ENCODE results near the gene NR6A1.

Gene NR6A1

DNA sequence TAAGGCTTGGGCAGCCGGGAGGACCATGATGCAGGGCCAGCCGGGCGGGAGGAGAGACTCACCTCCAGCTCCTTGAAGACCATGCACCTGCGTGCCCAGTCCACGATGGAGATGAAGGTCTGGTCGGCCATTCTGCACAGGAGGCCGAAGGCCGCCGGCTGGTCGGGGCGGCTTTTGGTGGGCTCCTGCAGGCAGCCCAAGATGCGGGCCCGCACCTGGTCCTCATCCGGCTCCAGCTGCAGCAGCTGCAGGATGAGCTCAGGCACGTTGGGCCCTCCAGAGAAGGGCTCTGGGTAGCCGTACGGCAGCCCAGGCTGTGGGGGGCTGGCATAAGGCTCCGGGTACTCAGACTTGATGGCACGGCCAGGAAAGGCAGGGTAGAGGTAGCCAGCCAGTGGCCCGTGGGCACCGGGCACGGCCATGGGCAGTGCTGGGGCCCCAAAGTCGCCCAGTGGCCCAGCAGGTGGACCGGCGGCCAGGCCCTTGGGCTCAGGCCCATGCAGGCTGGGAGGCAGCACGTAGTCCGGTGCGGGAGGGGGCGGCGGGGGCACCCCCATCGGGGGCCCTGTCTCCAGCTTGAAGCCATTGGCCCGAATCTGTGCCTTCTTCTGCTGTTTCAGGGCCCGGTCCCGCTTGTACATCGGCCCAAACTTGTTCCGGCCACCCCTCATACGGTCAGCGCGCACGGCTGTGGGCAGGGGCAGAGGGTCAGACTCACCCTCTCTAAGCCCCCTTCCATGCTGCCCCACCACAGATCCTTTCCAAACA is 270.9 kb downstream of the NR6A1 start:
- DNase-seq = no peak

- DNase-seq = no peak
Measured at GRCh38 chr9:124499216-124499615, 271.9 kb downstream of the NR6A1 start.

GRCh38 chr9:124498499-124499146 is 272.5 kb downstream of the NR6A1 start:
- no peak for DNase-seq

DNA sequence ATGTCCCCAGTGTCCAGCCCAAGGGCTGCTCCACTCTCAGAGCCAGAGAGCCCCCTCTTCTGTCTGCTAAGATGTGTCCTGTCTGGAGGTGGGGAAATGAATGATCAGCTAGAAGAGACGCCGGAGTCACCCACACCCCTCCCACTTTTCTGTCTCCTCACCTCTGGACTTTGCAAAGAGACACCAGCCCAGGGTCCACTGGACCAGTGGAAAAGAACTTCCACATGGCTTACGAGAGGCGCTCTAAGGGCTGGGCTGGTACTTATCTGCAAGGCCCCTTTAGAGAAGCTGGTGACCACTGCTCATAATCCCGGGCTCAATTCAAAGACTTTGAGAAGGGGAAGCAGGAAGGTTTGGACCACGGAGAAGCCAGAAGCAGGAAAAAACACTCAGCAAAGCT is 273.1 kb downstream of the NR6A1 start:
- DNase-seq = peak; percentile 14

DNA sequence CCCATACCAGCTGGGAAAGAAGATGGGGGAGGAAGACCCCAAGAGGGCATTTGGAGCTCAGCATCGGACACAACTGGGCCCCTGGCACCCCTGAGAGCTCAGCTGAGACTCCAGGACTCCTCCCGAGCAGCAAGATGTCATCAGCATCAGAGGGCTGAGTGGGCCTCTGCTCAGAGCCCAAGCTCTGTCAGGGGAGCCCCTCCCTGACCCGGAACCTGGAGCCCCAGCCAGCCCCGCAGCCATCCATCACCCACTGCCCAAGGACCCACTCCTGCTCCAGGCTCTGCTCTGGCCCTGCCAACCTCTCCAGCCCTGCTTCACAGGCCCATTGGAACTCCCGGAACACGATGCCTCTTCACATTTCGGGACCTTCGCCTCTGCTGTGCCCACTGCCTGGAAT is 273.7 kb downstream of the NR6A1 start:
- DNase-seq = no peak

DNA sequence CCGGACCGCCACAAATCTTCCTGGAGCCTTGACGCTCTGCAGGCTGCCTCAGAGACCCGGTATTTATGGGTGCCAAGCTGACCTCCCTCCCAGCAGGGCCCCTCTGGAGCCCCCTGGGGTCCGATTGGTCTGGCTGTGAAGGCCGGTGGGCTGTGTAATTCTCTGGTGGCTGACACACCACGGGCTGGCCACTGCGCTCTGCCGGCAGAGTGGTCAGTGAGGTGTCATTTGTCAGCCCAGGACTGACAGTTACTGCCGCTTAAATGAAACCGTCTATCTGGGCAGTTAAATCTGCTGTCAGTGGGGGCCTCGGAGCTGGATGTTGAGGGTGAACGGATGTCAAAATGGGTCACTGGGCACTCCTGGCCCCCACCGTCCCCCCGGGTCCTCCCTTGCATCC is 274.6 kb downstream of the NR6A1 start:
- DNase-seq = no peak

GRCh38 chr9:124496075-124496449 is 275.0 kb downstream of the NR6A1 start:
- DNase-seq = peak; percentile 11

DNA sequence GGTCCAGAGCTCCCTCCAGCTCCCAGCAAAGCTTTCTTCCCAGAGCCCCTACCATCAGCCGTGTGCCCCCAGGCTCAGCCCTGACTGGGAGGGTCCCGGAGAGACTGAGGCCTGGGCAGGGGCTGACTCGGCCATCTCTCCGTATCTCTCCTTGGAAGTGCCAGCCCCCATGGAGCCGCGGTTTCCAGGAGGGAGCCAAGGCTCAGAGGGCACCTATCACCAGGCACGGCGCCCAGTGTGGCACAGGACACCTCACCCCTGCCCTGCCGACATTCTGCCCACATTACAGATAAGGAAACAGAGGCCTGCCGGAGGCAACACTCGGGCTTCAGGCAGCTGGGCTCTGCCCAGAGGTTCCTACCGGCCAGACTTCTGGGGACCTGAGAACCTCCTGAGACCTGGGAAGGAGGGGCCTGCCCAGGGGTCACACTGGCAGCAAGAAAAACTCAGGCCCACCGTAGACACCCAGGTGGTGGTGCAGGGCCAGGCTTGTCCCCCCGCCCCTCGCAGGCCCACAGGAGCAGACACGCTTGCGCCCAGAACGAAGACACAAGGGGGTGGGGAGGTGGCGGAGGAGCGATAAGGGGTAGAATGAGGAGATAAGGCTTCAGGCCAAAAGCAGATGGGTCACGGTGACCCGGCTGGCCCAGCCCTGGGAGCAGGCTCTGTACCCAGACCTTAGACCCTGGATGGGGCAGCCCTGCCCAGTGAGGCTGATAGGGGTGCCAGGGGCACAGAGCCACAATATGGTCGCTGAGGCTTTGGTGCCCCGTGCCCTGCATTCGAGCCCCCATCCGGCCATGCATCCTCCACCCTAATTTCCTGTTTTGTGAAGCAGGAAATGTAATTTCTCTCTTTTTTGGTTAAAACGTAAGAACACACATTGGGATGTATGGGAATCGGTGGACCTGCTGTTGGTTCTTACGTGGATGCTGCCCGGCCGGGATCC is 275.7 kb downstream of the NR6A1 start:
- DNase-seq = peak; percentile 50

GRCh38 chr9:124493794-124494479 is 277.2 kb downstream of the NR6A1 start:
- DNase-seq = no peak

DNA sequence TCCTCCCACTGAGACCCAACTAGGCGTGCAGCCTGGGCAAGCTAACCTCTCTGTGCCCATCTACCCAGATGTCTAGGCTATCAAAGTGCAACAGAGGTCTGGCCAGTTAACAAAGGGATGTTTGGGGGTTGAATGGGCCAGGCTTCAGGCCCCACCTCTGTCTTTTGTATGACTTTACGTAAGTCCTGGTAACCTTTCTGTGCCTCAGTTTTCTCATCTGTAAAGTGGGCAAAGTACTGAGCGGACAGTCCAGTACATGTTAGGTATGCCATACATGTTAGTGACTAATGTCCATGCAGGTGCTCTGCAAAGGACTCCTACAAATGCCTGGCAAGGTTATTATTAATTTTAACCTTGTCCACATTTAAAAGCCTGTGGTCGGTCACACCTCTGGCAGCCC is 277.9 kb downstream of the NR6A1 start:
- DNase-seq = no peak

- no peak for DNase-seq
Measured at GRCh38 chr9:124492818-124493217, 278.3 kb downstream of the NR6A1 start.

- DNase-seq = no peak
Measured at GRCh38 chr9:124491049-124491975, 279.8 kb downstream of the NR6A1 start.

- DNase-seq = no peak
Measured at GRCh38 chr9:124490004-124490403, 281.1 kb downstream of the NR6A1 start.

DNA sequence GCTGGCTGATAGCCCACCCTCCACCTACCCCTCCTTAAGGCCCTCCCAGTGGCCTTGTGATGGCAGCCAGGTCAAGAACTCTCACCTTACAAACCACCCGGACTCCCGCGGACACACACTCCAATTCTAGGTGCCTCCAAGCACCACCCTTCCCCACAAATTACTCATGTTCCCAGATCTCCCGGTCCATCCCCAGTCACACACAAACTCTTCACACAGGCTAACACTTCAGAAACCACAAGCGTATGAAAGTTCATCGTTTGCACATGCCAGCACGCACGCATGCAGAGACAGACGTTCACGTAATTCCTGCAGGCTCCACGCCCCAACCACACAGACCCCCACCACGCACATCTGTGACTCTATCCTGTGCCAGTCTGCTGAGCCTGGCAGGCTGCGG is 281.9 kb downstream of the NR6A1 start:
- no peak for DNase-seq

- DNase-seq = no peak
Measured at GRCh38 chr9:124488641-124489210, 282.4 kb downstream of the NR6A1 start.

GRCh38 chr9:124487260-124488182 is 283.6 kb downstream of the NR6A1 start:
- no peak for DNase-seq

DNA sequence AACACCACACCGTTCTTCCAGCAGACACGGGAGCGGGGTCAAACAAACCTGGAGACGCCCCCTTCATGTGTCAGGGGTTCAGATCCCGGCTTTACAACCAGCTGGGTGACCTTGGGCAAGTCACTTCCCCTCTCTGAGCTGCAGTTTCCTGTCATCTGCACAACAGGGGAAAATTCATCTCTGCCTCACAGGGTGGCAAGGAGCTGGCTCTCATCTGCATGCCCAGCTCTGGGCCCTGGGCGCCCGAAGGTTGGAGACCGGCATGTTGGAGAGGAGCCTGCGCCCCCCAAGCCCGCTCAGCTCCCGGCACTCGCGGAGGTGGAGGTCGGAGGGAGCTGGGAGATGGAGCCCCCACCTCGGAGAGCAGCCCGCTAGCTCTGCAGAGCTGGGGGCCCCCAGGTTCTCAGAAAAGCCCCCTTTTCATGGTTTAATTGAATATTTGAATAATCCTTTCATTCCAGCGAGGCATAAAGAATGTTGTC is 284.3 kb downstream of the NR6A1 start:
- no peak for DNase-seq

DNA sequence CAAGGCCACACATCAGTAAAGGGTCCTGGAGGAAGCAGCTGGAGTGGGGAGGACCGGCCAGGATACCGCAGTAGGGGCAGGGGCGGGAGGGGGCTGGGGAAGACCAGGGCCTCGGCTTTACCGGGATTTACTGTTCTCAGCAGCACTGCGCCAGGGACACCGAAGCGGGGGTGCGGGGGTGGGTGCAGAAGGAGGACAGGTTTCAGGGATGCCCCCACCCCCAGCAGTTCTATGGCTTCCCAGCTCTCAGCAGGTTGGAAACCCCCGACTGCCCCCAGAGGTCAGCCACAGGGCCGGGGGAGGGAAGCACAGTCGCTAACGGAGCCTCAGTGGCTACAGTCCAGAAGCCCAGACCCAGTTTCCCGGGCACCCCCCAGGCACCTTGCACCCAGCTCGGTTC is 285.2 kb downstream of the NR6A1 start:
- DNase-seq = no peak

- no peak for DNase-seq
Measured at GRCh38 chr9:124485201-124485600, 285.9 kb downstream of the NR6A1 start.

- no peak for DNase-seq
Measured at GRCh38 chr9:124483481-124483880, 287.6 kb downstream of the NR6A1 start.
